HL-60 (cell line): Measurements from ENCODE around the gene TTC39B.

Experiments used
- DNase-seq, 2 experiments: peaks; one replicate each; pipeline ENCODE4 v3.0.0-alpha.2; 2010 to 2020; ENCODE audit warnings: low read depth in 1 of 2, low spot score in 1 of 2
- H3K27ac ChIP-seq: fragments of 250-450 bp; sonication (Bioruptor Pico); replicated peaks from 2 replicates; pipeline ENCODE4 v1.5.1; 2020; ENCODE audit warnings: mild to moderate bottlenecking, moderate library complexity
- H3K27me3 ChIP-seq: fragments of 250-450 bp; sonication (Bioruptor Pico); 2 replicates; pipeline ENCODE4 v1.5.1; 2021; ENCODE audit warnings: mild to moderate bottlenecking, moderate library complexity; ENCODE audit not compliant: insufficient read depth, poor library complexity, severe bottlenecking
- H3K4me3 ChIP-seq: replicated peaks from 2 replicates; pipeline ENCODE4 v1.5.1; 2011; ENCODE audit warnings: mild to moderate bottlenecking, control low read depth, low read length; ENCODE audit not compliant: insufficient read depth
- CTCF ChIP-seq: IDR thresholded peaks from one replicate; pipeline ENCODE4 v1.5.1; 2011; ENCODE audit warnings: low read length, control low read depth, inconsistent platforms; ENCODE audit not compliant: insufficient read depth
- GABPA ChIP-seq: IDR thresholded peaks from 2 replicates; pipeline ENCODE4 v1.6.1; 2012; ENCODE audit warnings: low read depth
- POLR2AphosphoS5 ChIP-seq: IDR thresholded peaks from 2 replicates; pipeline ENCODE4 v1.6.1; 2012; ENCODE audit warnings: low read depth
- REST ChIP-seq: IDR thresholded peaks from 2 replicates; pipeline ENCODE4 v1.6.1; 2012; ENCODE audit warnings: low read depth; ENCODE audit not compliant: insufficient replicate concordance
- SPI1 ChIP-seq: IDR thresholded peaks from 2 replicates; pipeline ENCODE4 v1.6.1; 2012; ENCODE audit warnings: low read depth, mild to moderate bottlenecking, borderline replicate concordance

Gene TTC39B

GRCh38 chr9:15121630-15122029 lies 185.4 kb downstream of the TTC39B start:
- DNase-seq, result no peak

GRCh38 chr9:15116130-15116580 lies 190.9 kb downstream of the TTC39B start:
- DNase-seq, result no peak
- TF ChIP-seq POLR2AphosphoS5 (no peak), GABPA (no peak), SPI1 (no peak), CTCF (no peak), REST (no peak)
- Histone ChIP-seq H3K27me3 (no peaks in the 10 kb centered on the region), H3K4me3 (no peak overlapping the region), H3K27ac (no peak overlapping the region)

More at GRCh38 chr9:15121630-15122029, 185.4 kb downstream of the TTC39B start:
- no peak overlapping the region for H3K4me3 ChIP-seq
- no peaks in the 10 kb centered on the region for H3K27me3 ChIP-seq
- TF ChIP-seq SPI1, result no peak
- TF ChIP-seq CTCF, result no peak
- no peak for TF ChIP-seq POLR2AphosphoS5
- TF ChIP-seq GABPA, result no peak
- TF ChIP-seq REST, result no peak
- H3K27ac ChIP-seq, result no peak overlapping the region

GRCh38 chr9:15115702-15116101 lies 191.3 kb downstream of the TTC39B start:
- TF ChIP-seq GABPA (no peak), REST (no peak), SPI1 (no peak), CTCF (no peak), POLR2AphosphoS5 (no peak)
- H3K27ac ChIP-seq, result no peak overlapping the region

More at GRCh38 chr9:15115702-15116101, 191.3 kb downstream of the TTC39B start:
- Histone ChIP-seq H3K27me3 (no peaks in the 10 kb centered on the region), H3K4me3 (no peak overlapping the region)
- DNase-seq, result no peak
